ENCODE data around the gene EVI5.

- TF ChIP-seq, protein P1, sequence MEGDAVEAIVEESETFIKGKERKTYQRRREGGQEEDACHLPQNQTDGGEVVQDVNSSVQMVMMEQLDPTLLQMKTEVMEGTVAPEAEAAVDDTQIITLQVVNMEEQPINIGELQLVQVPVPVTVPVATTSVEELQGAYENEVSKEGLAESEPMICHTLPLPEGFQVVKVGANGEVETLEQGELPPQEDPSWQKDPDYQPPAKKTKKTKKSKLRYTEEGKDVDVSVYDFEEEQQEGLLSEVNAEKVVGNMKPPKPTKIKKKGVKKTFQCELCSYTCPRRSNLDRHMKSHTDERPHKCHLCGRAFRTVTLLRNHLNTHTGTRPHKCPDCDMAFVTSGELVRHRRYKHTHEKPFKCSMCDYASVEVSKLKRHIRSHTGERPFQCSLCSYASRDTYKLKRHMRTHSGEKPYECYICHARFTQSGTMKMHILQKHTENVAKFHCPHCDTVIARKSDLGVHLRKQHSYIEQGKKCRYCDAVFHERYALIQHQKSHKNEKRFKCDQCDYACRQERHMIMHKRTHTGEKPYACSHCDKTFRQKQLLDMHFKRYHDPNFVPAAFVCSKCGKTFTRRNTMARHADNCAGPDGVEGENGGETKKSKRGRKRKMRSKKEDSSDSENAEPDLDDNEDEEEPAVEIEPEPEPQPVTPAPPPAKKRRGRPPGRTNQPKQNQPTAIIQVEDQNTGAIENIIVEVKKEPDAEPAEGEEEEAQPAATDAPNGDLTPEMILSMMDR (IDR thresholded peaks at IDR 0.05) = no peak
- TF ChIP-seq POLR2A (IDR thresholded peaks at IDR 0.05) = no peak
- TF ChIP-seq EP300 (IDR thresholded peaks at IDR 0.05) = no peak
- TF ChIP-seq POLR2AphosphoS5 (IDR thresholded peaks at IDR 0.05) = no peak
Measured at GRCh38 chr1:92599184-92599583, 185.7 kb downstream of the EVI5 start.

All from sigmoid colon (tissue), 4 donors.